Esophagus mucosa (tissue), 1 donor: Measurements from ENCODE around the gene MLLT6. TPM values are rescaled to one million over a fixed set of nuclear protein-coding genes. Genes with fewer than 3 reads are reported as not detected.
A peak's percentile ranks its signal among the peaks of the same experiment; 100 is the strongest.

Source experiments
- ATAC-seq: fragments of 200-7000 bp; cut with Tn5 transposase; one replicate; pipeline ENCODE4 v1.9.1; 2020
- total RNA-seq: library from RNA; stranded (reverse); gene quantifications from one replicate; pipeline ENCODE4 v1.2.4, GENCODE V29; 2023
- donor health status: DM: yes; HTN: yes; CAD: no.

Gene MLLT6
- total RNA-seq, 1 donor from 2014 or later, result 40.2 TPM

- no peak for ATAC-seq
These were observed 38.6 kb downstream of the MLLT6 start for GRCh38 chr17:38743556-38744171.

GRCh38 chr17:38745545-38745944 is 40.5 kb downstream of the MLLT6 start:
- no peak for ATAC-seq

GRCh38 chr17:38746004-38746848 is 41.2 kb downstream of the MLLT6 start:
- no peak for ATAC-seq

GRCh38 chr17:38746849-38747462 is 41.9 kb downstream of the MLLT6 start:
- ATAC-seq, result no peak

GRCh38 chr17:38747463-38748148 is 42.5 kb downstream of the MLLT6 start:
- ATAC-seq, result no peak

GRCh38 chr17:38748149-38748891 is 43.2 kb downstream of the MLLT6 start, which contains the start of gene PCGF2:
Gene PCGF2, minus strand, starts transcription at chr17:38748336. Its CDS starts 7,934 bp downstream, at chr17:38740402.
- peak; percentile 4 for ATAC-seq

- ATAC-seq, result no peak
These were observed 43.8 kb downstream of the MLLT6 start for GRCh38 chr17:38748892-38749222.

GRCh38 chr17:38749223-38750043 is 44.4 kb downstream of the MLLT6 start:
- ATAC-seq, result peak; percentile 26

GRCh38 chr17:38750044-38750311 is 44.9 kb downstream of the MLLT6 start:
- ATAC-seq, result no peak

- ATAC-seq, result no peak
These were observed 45.4 kb downstream of the MLLT6 start for GRCh38 chr17:38750312-38751121.

GRCh38 chr17:38751144-38751807 is 46.2 kb downstream of the MLLT6 start:
- ATAC-seq, result no peak

- ATAC-seq, result peak; percentile 58
These were observed 46.8 kb downstream of the MLLT6 start for GRCh38 chr17:38751808-38752307.

GRCh38 chr17:38752308-38753070 is 47.4 kb downstream of the MLLT6 start, which contains the start of gene PSMB3:
Gene PSMB3, plus strand, starts transcription at chr17:38752741. Its CDS starts 86 bp downstream, at chr17:38752827.
- peak; percentile 85 for ATAC-seq

- no peak for ATAC-seq
These were observed 48.0 kb downstream of the MLLT6 start for GRCh38 chr17:38753071-38753506.

- ATAC-seq, result no peak
These were observed 56.5 kb downstream of the MLLT6 start for GRCh38 chr17:38761612-38762011.

GRCh38 chr17:38762231-38762630 is 57.2 kb downstream of the MLLT6 start:
- no peak for ATAC-seq

GRCh38 chr17:38766341-38766740 is 61.3 kb downstream of the MLLT6 start:
- ATAC-seq, result no peak

GRCh38 chr17:38768417-38768816 is 63.3 kb downstream of the MLLT6 start:
- ATAC-seq, result no peak

- ATAC-seq, result no peak
These were observed 68.2 kb downstream of the MLLT6 start for GRCh38 chr17:38773258-38773657.
